SU-DHL-6 (cell line): ENCODE measurements around the gene MTFR1L.

Experiments
- H2AFZ ChIP-seq: fragments of 200-600 bp; sonication (generic); 2 replicates; pipeline ENCODE4 v1.6.1; 2014; ENCODE audit warnings: low read depth, mild to moderate bottlenecking, moderate library complexity, mixed read lengths, antibody characterized with exemption, low read length; ENCODE audit not compliant: severe bottlenecking
- H3F3A ChIP-seq: fragments of 200-600 bp; shearing (Covaris generic); 2 replicates; pipeline ENCODE4 v1.6.0; 2016; ENCODE audit warnings: antibody characterized with exemption, mild to moderate bottlenecking; ENCODE audit not compliant: insufficient read depth
- H3K27ac ChIP-seq: fragments of 200-600 bp; sonication (generic); 2 replicates; pipeline ENCODE4 v1.5.1; 2016; ENCODE audit warnings: low read depth, mild to moderate bottlenecking, low read length, moderate library complexity, mixed read lengths
- H3K27me3 ChIP-seq: fragments of 200-600 bp; sonication (generic), shearing (Covaris generic); 2 replicates; pipeline ENCODE4 v1.6.0; 2014; ENCODE audit warnings: mild to moderate bottlenecking, low read length
- H3K36me3 ChIP-seq: fragments of 200-600 bp; sonication (generic); 2 replicates; pipeline ENCODE4 v1.6.1; 2014; ENCODE audit warnings: mild to moderate bottlenecking, low read length, mixed read lengths
- H3K4me2 ChIP-seq: fragments of 300-600, 200-600 bp; shearing (Covaris generic), sonication (generic); 2 replicates; pipeline ENCODE4 v1.6.0; 2014; ENCODE audit warnings: low read length, low read depth, mild to moderate bottlenecking; ENCODE audit not compliant: poor library complexity, severe bottlenecking
- H3K4me3 ChIP-seq: fragments of 200-600 bp; sonication (generic); 2 replicates; pipeline ENCODE4 v1.5.1; 2014; ENCODE audit warnings: antibody characterized with exemption, low read length, mild to moderate bottlenecking, mixed read lengths; ENCODE audit not compliant: insufficient read depth, poor library complexity, severe bottlenecking
- H3K79me2 ChIP-seq: fragments of 200-600 bp; sonication (generic); 2 replicates; pipeline ENCODE4 v1.6.1; 2014; ENCODE audit warnings: mild to moderate bottlenecking, low read length, moderate library complexity; ENCODE audit not compliant: insufficient read depth
- H3K9ac ChIP-seq: fragments of 200-600 bp; sonication (generic); 2 replicates; pipeline ENCODE4 v1.7.0; 2014; ENCODE audit warnings: mild to moderate bottlenecking, low read length
- H3K9me2 ChIP-seq: fragments of 200-600 bp; sonication (generic); replicated peaks from 2 replicates; pipeline ENCODE4 v1.6.1; 2014; ENCODE audit warnings: low read length; ENCODE audit not compliant: insufficient read depth
- H3K9me3 ChIP-seq: fragments of 200-600 bp; sonication (generic); 2 replicates; pipeline ENCODE4 v1.6.1; 2014; ENCODE audit warnings: low read length, mixed read lengths; ENCODE audit not compliant: insufficient read depth
- H4K20me1 ChIP-seq: fragments of 200-600 bp; sonication (generic); 2 replicates; pipeline ENCODE4 v1.6.1; 2014; ENCODE audit warnings: low read depth, mild to moderate bottlenecking, antibody characterized with exemption, low read length, moderate library complexity, mixed read lengths
- EZH2phosphoT487 ChIP-seq: fragments of 200-600 bp; sonication (generic), shearing (Covaris generic); conservative IDR thresholded peaks from 2 replicates; pipeline ENCODE4 v1.6.1; 2018; ENCODE audit warnings: mild to moderate bottlenecking, antibody characterized with exemption, low read length, moderate library complexity, mixed read lengths
- TF ChIP-seq, protein P1 (sequence below): fragments of 200-600 bp; sonication (generic); IDR thresholded peaks from one replicate; pipeline ENCODE4 v1.5.1; 2017; ENCODE audit warnings: antibody characterized with exemption, mild to moderate bottlenecking, low read length, moderate library complexity; ENCODE audit not compliant: insufficient read depth, poor library complexity, severe bottlenecking

The MTFR1L gene

DNA sequence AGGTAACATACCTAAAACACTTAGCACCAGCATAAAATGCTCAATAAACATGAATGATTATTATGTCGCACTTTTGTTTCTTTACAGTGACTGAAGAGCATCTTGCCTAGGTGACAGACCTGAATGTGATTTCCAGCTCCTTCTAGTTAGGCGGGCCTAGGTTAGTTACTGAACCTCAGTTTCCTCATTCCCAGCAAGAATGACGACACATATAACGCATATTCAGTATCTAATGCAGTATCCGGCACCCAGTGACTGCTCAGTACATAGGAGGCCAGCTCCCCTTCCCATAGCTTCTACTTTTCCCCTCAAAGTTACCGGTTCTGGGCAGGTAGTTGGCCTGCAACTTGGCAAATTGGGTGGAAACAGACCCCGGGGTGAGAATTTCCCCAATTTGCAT is 38.7 kb downstream of the MTFR1L start:
- H3K9me3 ChIP-seq, result no peaks in the 10 kb centered on the region
- H3F3A ChIP-seq, result no peaks in the 10 kb centered on the region
- H3K9me2 ChIP-seq, result no peaks in the 10 kb centered on the region
- H3K4me3 ChIP-seq, result peak overlapping the region; percentile 69
- no peaks in the 10 kb centered on the region for H3K27me3 ChIP-seq
- no peaks in the 10 kb centered on the region for H4K20me1 ChIP-seq
- H3K36me3 ChIP-seq, result no peaks in the 10 kb centered on the region
- peaks cover 13% of the 10 kb centered on the region; the same call in 1 of the 2 replicates for H3K79me2 ChIP-seq
- H3K9ac ChIP-seq, result peak overlapping the region; percentile 80
- H3K27ac ChIP-seq, result no peak overlapping the region
- H3K4me2 ChIP-seq, result peak overlapping the region; percentile 96
- TF ChIP-seq, protein P1, sequence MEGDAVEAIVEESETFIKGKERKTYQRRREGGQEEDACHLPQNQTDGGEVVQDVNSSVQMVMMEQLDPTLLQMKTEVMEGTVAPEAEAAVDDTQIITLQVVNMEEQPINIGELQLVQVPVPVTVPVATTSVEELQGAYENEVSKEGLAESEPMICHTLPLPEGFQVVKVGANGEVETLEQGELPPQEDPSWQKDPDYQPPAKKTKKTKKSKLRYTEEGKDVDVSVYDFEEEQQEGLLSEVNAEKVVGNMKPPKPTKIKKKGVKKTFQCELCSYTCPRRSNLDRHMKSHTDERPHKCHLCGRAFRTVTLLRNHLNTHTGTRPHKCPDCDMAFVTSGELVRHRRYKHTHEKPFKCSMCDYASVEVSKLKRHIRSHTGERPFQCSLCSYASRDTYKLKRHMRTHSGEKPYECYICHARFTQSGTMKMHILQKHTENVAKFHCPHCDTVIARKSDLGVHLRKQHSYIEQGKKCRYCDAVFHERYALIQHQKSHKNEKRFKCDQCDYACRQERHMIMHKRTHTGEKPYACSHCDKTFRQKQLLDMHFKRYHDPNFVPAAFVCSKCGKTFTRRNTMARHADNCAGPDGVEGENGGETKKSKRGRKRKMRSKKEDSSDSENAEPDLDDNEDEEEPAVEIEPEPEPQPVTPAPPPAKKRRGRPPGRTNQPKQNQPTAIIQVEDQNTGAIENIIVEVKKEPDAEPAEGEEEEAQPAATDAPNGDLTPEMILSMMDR, result no peak
- TF ChIP-seq EZH2phosphoT487, result no peak
- peak overlapping the region; percentile 90 for H2AFZ ChIP-seq

- no peaks in the 10 kb centered on the region for H3K9me3 ChIP-seq
- peak within 1 kb of the TSS; percentile 23; the same call in 1 of the 2 replicates for H3K27ac ChIP-seq
- H3K4me2 ChIP-seq, result peak within 1 kb of the TSS; percentile 96
- no peaks in the 10 kb centered on the region for H4K20me1 ChIP-seq
- no peaks in the 10 kb centered on the region for H3K36me3 ChIP-seq
- peaks cover 7% of the 10 kb centered on the region; the same call in 1 of the 2 replicates for H3K79me2 ChIP-seq
- H3K9me2 ChIP-seq, result no peaks in the 10 kb centered on the region
- H3K9ac ChIP-seq, result peak within 1 kb of the TSS; percentile 80
- no peaks in the 10 kb centered on the region for H3F3A ChIP-seq
- peak within 1 kb of the TSS; percentile 90 for H2AFZ ChIP-seq
- no peaks in the 10 kb centered on the region for H3K27me3 ChIP-seq
- H3K4me3 ChIP-seq, result peak within 1 kb of the TSS; percentile 69
- TF ChIP-seq EZH2phosphoT487, result no peak
- TF ChIP-seq, protein P1, result no peak
Measured at GRCh38 chr1:25858906-25859789, 39.4 kb downstream of the MTFR1L start, which contains the start of gene AUNIP. Gene AUNIP, minus strand, starts transcription at chr1:25859457. Its CDS starts 100 bp downstream, at chr1:25859357.

DNA sequence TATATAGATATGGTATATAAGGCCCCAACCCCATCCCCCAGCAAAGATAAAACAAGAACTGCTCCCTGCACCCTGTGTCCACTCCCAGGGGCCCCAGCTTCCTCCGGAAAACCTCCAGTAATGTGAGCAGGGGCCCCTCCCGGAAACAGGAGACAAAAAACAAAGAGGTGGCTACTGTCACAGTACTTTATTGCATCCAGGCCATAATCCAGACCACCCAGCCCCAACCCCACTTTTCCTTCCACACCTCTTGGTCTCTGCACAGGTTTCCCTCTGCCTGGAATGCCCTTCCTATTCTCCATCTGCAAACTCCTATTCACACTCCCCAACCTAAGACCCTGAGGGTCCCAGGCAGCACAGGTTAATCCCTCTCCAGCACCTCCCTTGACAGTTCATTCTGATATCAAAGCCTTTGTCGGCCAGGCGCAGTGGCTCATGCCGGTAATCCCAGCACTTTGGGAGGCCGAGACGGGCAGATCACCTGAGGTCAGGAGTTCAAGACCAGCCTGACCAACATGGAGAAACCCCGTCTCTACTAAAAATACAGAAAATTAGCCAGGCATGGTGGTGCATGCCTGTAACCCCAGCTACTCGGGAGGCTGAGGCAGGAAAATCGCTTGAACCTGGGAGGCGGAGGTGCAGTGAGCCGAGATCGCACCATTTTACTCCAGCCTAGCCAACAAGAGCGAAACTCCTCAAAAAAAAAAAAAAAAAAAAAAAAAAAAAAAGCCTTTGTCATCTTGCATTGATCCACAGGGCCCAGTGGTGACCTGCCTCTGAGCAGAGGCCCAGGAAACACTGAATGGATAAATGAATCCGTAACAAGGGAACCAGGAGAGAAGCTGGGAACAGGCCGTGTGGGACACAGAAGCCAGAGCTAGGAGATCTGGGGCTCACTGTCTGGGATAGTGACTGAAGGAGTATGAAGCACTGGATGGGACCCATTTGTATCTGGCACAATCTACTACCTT is 41.8 kb downstream of the MTFR1L start:
- Histone ChIP-seq H3K4me2 (no peak overlapping the region), H2AFZ (no peak overlapping the region), H3K27me3 (no peaks in the 10 kb centered on the region), H3K36me3 (no peaks in the 10 kb centered on the region), H3K9me3 (no peaks in the 10 kb centered on the region), H4K20me1 (no peaks in the 10 kb centered on the region), H3K27ac (no peak overlapping the region), H3F3A (no peaks in the 10 kb centered on the region), H3K4me3 (no peak overlapping the region), H3K79me2 (no peaks in the 10 kb centered on the region; the same call in 1 of the 2 replicates), H3K9me2 (no peaks in the 10 kb centered on the region), H3K9ac (no peak overlapping the region)
- TF ChIP-seq, protein P1, result no peak
- TF ChIP-seq EZH2phosphoT487, result no peak
